Kidney capillary endothelial cell (primary cell): Measurements from ENCODE around the gene DCTN2.
"Not testable (repeated sequence)": the region's sequence is repeated elsewhere in the genome, so short reads cannot be mapped to it uniquely, and the experiment has no call there.

Source experiments
- DNase-seq: peaks from one replicate; pipeline ENCODE4 v3.0.0-alpha.2; 2018; ENCODE audit warnings: low spot score

Gene DCTN2

GRCh38 chr12:57515408-57515933, 31.5 kb downstream of the DCTN2 start:
- DNase-seq: no peak

GRCh38 chr12:57514720-57515407, 32.1 kb downstream of the DCTN2 start:
- DNase-seq: no peak

- DNase-seq: not testable (repeated sequence)
These were observed 32.7 kb downstream of the DCTN2 start for GRCh38 chr12:57514246-57514645.

- DNase-seq: not testable (repeated sequence)
These were observed 33.3 kb downstream of the DCTN2 start for GRCh38 chr12:57513677-57514076.

GRCh38 chr12:57513266-57513665, 33.7 kb downstream of the DCTN2 start:
- no peak for DNase-seq

- DNase-seq: no peak
These were observed 34.3 kb downstream of the DCTN2 start for GRCh38 chr12:57512665-57513064.

- DNase-seq: no peak
These were observed 35.2 kb downstream of the DCTN2 start for GRCh38 chr12:57511588-57512325.

GRCh38 chr12:57511161-57511560, 35.8 kb downstream of the DCTN2 start:
- no peak for DNase-seq

GRCh38 chr12:57507796-57508195, 39.2 kb downstream of the DCTN2 start:
- DNase-seq: not testable (repeated sequence)

GRCh38 chr12:57506541-57506940, 40.5 kb downstream of the DCTN2 start:
- DNase-seq: not testable (repeated sequence)

GRCh38 chr12:57502311-57502969, 44.6 kb downstream of the DCTN2 start:
- DNase-seq: not testable (repeated sequence)

GRCh38 chr12:57500213-57500612, 46.8 kb downstream of the DCTN2 start:
- DNase-seq: no peak

- no peak for DNase-seq
These were observed 48.4 kb downstream of the DCTN2 start for GRCh38 chr12:57498571-57498970.

- DNase-seq: no peak
These were observed 48.9 kb downstream of the DCTN2 start for GRCh38 chr12:57498132-57498502.

GRCh38 chr12:57497223-57498131, 49.5 kb downstream of the DCTN2 start:
- no peak for DNase-seq

- DNase-seq: no peak
These were observed 50.2 kb downstream of the DCTN2 start for GRCh38 chr12:57496822-57497221.

GRCh38 chr12:57495051-57495701, 51.8 kb downstream of the DCTN2 start:
- DNase-seq: not testable (repeated sequence)

GRCh38 chr12:57491393-57492280, 55.4 kb downstream of the DCTN2 start:
- DNase-seq: no peak

- DNase-seq: no peak
These were observed 56.9 kb downstream of the DCTN2 start for GRCh38 chr12:57490126-57490525.

- DNase-seq: no peak
These were observed 57.8 kb downstream of the DCTN2 start for GRCh38 chr12:57489157-57489641.
